Liver (tissue), 9 donors: ENCODE results near the gene BATF. TPM values are rescaled to one million over a fixed set of nuclear protein-coding genes. Genes with fewer than 3 reads are reported as not detected.

Experiments used
- DNase-seq: peaks from one replicate; pipeline ENCODE4 v3.0.0-alpha.2; 2017; ENCODE audit warnings: low spot score
- H3K27ac ChIP-seq, 2 donors: one replicate each; pipeline ENCODE4 v1.7.0; 2013; ENCODE audit warnings: inconsistent platforms in 2 of 2, low read length in 2 of 2, control low read depth in 1 of 2, low read depth in 1 of 2, mild to moderate bottlenecking in 1 of 2
- H3K27me3 ChIP-seq, 4 donors: one replicate each; pipeline versions ENCODE4 v1.6.1 to v1.7.0; 2013; ENCODE audit warnings: low read length in 3 of 4, inconsistent platforms in 1 of 4, mild to moderate bottlenecking in 1 of 4, moderate library complexity in 1 of 4; ENCODE audit not compliant: control insufficient read depth in 4 of 4, insufficient read depth in 4 of 4
- H3K36me3 ChIP-seq, 4 donors: one replicate each; pipeline versions ENCODE4 v1.6.1 to v1.7.0; 2013; ENCODE audit warnings: low read length in 3 of 4, mild to moderate bottlenecking in 3 of 4, low read depth in 1 of 4, moderate library complexity in 1 of 4; ENCODE audit not compliant: control insufficient read depth in 4 of 4, insufficient read depth in 3 of 4
- H3K4me1 ChIP-seq, 4 donors: one replicate each; pipeline versions ENCODE4 v1.6.1 to v1.7.0; 2013; ENCODE audit warnings: low read length in 3 of 4, mild to moderate bottlenecking in 3 of 4, moderate library complexity in 1 of 4; ENCODE audit not compliant: control insufficient read depth in 4 of 4, insufficient read depth in 4 of 4
- H3K4me3 ChIP-seq, 3 donors: one replicate each; pipeline versions ENCODE4 v1.6.1 to v1.7.0; 2013; ENCODE audit warnings: low read length in 3 of 3, control low read depth in 1 of 3, low read depth in 1 of 3, mild to moderate bottlenecking in 1 of 3
- H3K9ac ChIP-seq, 2 donors: one replicate each; pipeline ENCODE4 v1.7.0; 2013; ENCODE audit warnings: low read length in 2 of 2, mild to moderate bottlenecking in 2 of 2, moderate library complexity in 2 of 2, control low read depth in 1 of 2, low read depth in 1 of 2
- H3K9me3 ChIP-seq, 4 donors: one replicate each; pipeline versions ENCODE4 v1.6.1 to v1.7.0; 2013; ENCODE audit warnings: low read length in 3 of 4; ENCODE audit not compliant: control insufficient read depth in 4 of 4
- CTCF ChIP-seq: fragments of 150-350 bp; IDR thresholded peaks from 2 replicates; pipeline ENCODE4 v1.5.1; 2017; ENCODE audit warnings: improper control_type of control experiment, low read depth, low read length; ENCODE audit not compliant: missing input control
- EGR1 ChIP-seq, 2 donors: IDR thresholded peaks; 2 replicates each; pipeline ENCODE4 v1.6.1; 2016 to 2018; ENCODE audit warnings: antibody characterized with exemption in 2 of 2, low read depth in 2 of 2
- FOXA1 ChIP-seq: IDR thresholded peaks from 2 replicates; pipeline ENCODE4 v1.6.1; 2016; ENCODE audit warnings: antibody characterized with exemption
- FOXA2 ChIP-seq: IDR thresholded peaks from 2 replicates; pipeline ENCODE4 v1.6.1; 2016; ENCODE audit warnings: antibody characterized with exemption
- MAX ChIP-seq: IDR thresholded peaks from 2 replicates; pipeline ENCODE4 v1.6.1; 2016; ENCODE audit warnings: antibody characterized with exemption
- NR2F2 ChIP-seq: IDR thresholded peaks from 2 replicates; pipeline ENCODE4 v1.6.1; 2016; ENCODE audit warnings: antibody characterized with exemption
- RAD21 ChIP-seq, 2 donors: IDR thresholded peaks; 2 replicates each; pipeline ENCODE4 v1.6.1; 2016; ENCODE audit warnings: antibody characterized with exemption in 2 of 2, mild to moderate bottlenecking in 2 of 2
- REST ChIP-seq: IDR thresholded peaks from 2 replicates; pipeline ENCODE4 v1.6.1; 2016; ENCODE audit warnings: antibody characterized with exemption, mild to moderate bottlenecking
- RXRA ChIP-seq, 2 donors: IDR thresholded peaks; 2 replicates each; pipeline ENCODE4 v1.6.1; 2017 to 2018; ENCODE audit warnings: antibody characterized with exemption in 2 of 2, mild to moderate bottlenecking in 1 of 2
- SP1 ChIP-seq: IDR thresholded peaks from 2 replicates; pipeline ENCODE4 v1.6.1; 2018; ENCODE audit warnings: antibody characterized with exemption, mild to moderate bottlenecking
- YY1 ChIP-seq: IDR thresholded peaks from 2 replicates; pipeline ENCODE4 v1.6.1; 2016; ENCODE audit warnings: antibody characterized with exemption, mild to moderate bottlenecking
- WGBS: extraction: QIAGEN DNeasy Blood & Tissue Kit; methylation state at CpG from one replicate; pipeline ENCODE4 v1.1.7; 2013; 5-methylcytosine and 5-hydroxymethylcytosine counted together
- polyA plus RNA-seq, 2 donors: library from polyadenylated mRNA; stranded (reverse) in 1 of 2; unstranded in 1 of 2; fragments of 200-250 nt in 1 of 2; fragments of >200 nt in 1 of 2; fragmentation: Nextera tagmentation in 1 of 2; extraction: Ambion mirVana in 1 of 2; gene quantifications; one replicate each; pipeline versions ENCODE4 v1.2.1 to v1.2.3, GENCODE V29; 2013 to 2015
- total RNA-seq, 2 donors: library from RNA; depleted of rRNA; stranded (reverse); fragments of >200 nt; gene quantifications; one replicate each; pipeline ENCODE4 v1.2.3, GENCODE V29; 2014
- donor health status: healthy.
- donor health status: healthy.
- donor health status: healthy.
- donor health status: healthy.
- donor health status: healthy.

Gene BATF
- total and polyA plus RNA-seq, 4 donors, result 0.77 to 2.1 (median 1.0) TPM

GRCh38 chr14:75511201-75511600 lies 11.1 kb upstream of the BATF start (continued):
- no peak for TF ChIP-seq REST
- no peak for TF ChIP-seq SP1
- no peak for TF ChIP-seq NR2F2
- no peak for TF ChIP-seq YY1

- peaks cover 0 to 8% (median 1%) of the 10 kb centered on the region in 4 donors for H3K9me3 ChIP-seq
- H3K36me3 ChIP-seq, result no peaks in the 10 kb centered on the region
- H3K9ac ChIP-seq, result no peak overlapping the region
- no peak overlapping the region for H3K27ac ChIP-seq
- 84% methylated on average over 12 of the region's 12 CpGs for WGBS
- TF ChIP-seq RXRA (IDR thresholded peaks at IDR 0.05) (no peak), RAD21 (IDR thresholded peaks at IDR 0.05) (no peak), MAX (no peak), CTCF (no peak), FOXA2 (no peak), REST (no peak), FOXA1 (no peak), EGR1 (IDR thresholded peaks at IDR 0.05; ENCODE audit: low read depth in 2 of 2) (no peak)
- peaks cover 0 to 3% (median 1%) of the 10 kb centered on the region in 4 donors for H3K4me1 ChIP-seq
- no peaks in the 10 kb centered on the region for H3K27me3 ChIP-seq
- no peak for DNase-seq
- H3K4me3 ChIP-seq, result no peak overlapping the region
Observed at GRCh38 chr14:75513911-75514672, 8.2 kb upstream of the BATF start.
